PC-3 (cell line): ENCODE measurements around the gene ABHD2. TPM values are rescaled to one million over a fixed set of nuclear protein-coding genes. Genes with fewer than 3 reads are reported as not detected.

Experiments used
- ATAC-seq: fragments of 200-7000 bp; cut with Tn5 transposase; 2 replicates; pipeline ENCODE4 v1.9.1; 2020; ENCODE audit warnings: mild to moderate bottlenecking, moderate library complexity
- BruUV-seq: library from RNA; stranded (reverse); fragments of 400-500 nt; replicated peaks from 2 replicates; lab custom pipeline; 2021; lab: Mats Ljungman, UMichigan
- CTCF ChIA-PET: fragments of 300-600 bp; sonication (Branson Sonifier 250); formaldehyde crosslinking; loops from one replicate; lab custom pipeline; 2022; ENCODE audit warnings: antibody characterized with exemption; lab: Charles Lee
- POLR2A ChIA-PET: fragments of 300-600 bp; sonication (Branson Sonifier 250); formaldehyde crosslinking; loops from one replicate; lab custom pipeline; 2022; ENCODE audit warnings: antibody characterized with exemption; ENCODE audit not compliant: unreplicated experiment; lab: Charles Lee
- DNase-seq: peaks from one replicate; pipeline ENCODE4 v3.0.0-alpha.2; 2015
- H2AFZ ChIP-seq: fragments of 300-600 bp; sonication (generic); 2 replicates; pipeline ENCODE4 v1.6.0; 2016; ENCODE audit warnings: antibody characterized with exemption, low read length
- H3F3A ChIP-seq: fragments of 300-600 bp; sonication (generic); one replicate; pipeline ENCODE4 v1.6.0; 2017; ENCODE audit warnings: antibody characterized with exemption, low read length, control low read depth, mild to moderate bottlenecking; ENCODE audit not compliant: unreplicated experiment
- H3K27ac ChIP-seq: fragments of 300-600 bp; sonication (generic); 2 replicates; pipeline ENCODE4 v1.5.1; 2016; ENCODE audit warnings: mild to moderate bottlenecking, low read length
- H3K27me3 ChIP-seq: fragments of 300-600 bp; sonication (generic); 2 replicates; pipeline ENCODE4 v1.6.1; 2016; ENCODE audit warnings: low read length, mixed read lengths
- H3K36me3 ChIP-seq: fragments of 300-600 bp; sonication (generic); 2 replicates; pipeline ENCODE4 v1.6.1; 2016; ENCODE audit warnings: low read depth, mixed run types, low read length, mixed read lengths
- H3K4me1 ChIP-seq: fragments of 300-600 bp; sonication (generic); 2 replicates; pipeline ENCODE4 v1.5.1; 2016; ENCODE audit warnings: low read length; ENCODE audit not compliant: insufficient read depth
- H3K4me2 ChIP-seq: fragments of 300-600 bp; sonication (generic); 2 replicates; pipeline ENCODE4 v1.6.0; 2016; ENCODE audit warnings: low read length
- H3K4me3 ChIP-seq: fragments of 300-600 bp; sonication (generic); 2 replicates; pipeline ENCODE4 v1.5.1; 2016; ENCODE audit warnings: mild to moderate bottlenecking, low read length, mixed read lengths
- H3K79me2 ChIP-seq: fragments of 300-600 bp; sonication (generic); 2 replicates; pipeline ENCODE4 v1.6.1; 2017; ENCODE audit warnings: low read length, mixed read lengths
- H3K9ac ChIP-seq: fragments of 300-600 bp; sonication (generic); 2 replicates; pipeline ENCODE4 v1.6.0; 2016; ENCODE audit warnings: mild to moderate bottlenecking, low read length
- H3K9me2 ChIP-seq: fragments of 300-600 bp; sonication (generic); replicated peaks from 2 replicates; pipeline ENCODE4 v1.6.1; 2016; ENCODE audit warnings: mixed run types, low read length, mixed read lengths
- H3K9me3 ChIP-seq: fragments of 300-600 bp; sonication (generic); 2 replicates; pipeline ENCODE4 v1.6.1; 2016; ENCODE audit warnings: low read length, mixed read lengths
- H4K20me1 ChIP-seq: fragments of 300-600 bp; sonication (generic); 2 replicates; pipeline ENCODE4 v1.6.1; 2016; ENCODE audit warnings: low read length, mixed read lengths
- EZH2 ChIP-seq: fragments of 300-600 bp; sonication (generic); IDR thresholded peaks from one replicate; pipeline ENCODE4 v1.6.1; 2017; ENCODE audit warnings: antibody characterized with exemption, mild to moderate bottlenecking, low read length; ENCODE audit not compliant: unreplicated experiment
- EZH2phosphoT487 ChIP-seq: fragments of 300-600 bp; sonication (generic); IDR thresholded peaks from 2 replicates; pipeline ENCODE4 v1.6.1; 2018; ENCODE audit warnings: mild to moderate bottlenecking, antibody characterized with exemption, low read length, borderline replicate concordance
- intact Hi-C: fragments of 100-400 bp; cut with micrococcal nuclease; formaldehyde crosslinking; loops from 2 replicates; pipeline ENCODE4 v1.9.0; 2023
- total RNA-seq: library from RNA; depleted of rRNA; stranded (reverse); fragments of >200 nt; gene quantifications from 2 replicates; pipeline ENCODE4 v1.2.3, GENCODE V29; 2014
- TF ChIP-seq, protein P1 (sequence below): fragments of 300-600 bp; sonication (generic); conservative IDR thresholded peaks from 2 replicates; pipeline ENCODE4 v1.5.1; 2017; ENCODE audit warnings: antibody characterized with exemption, low read depth, mild to moderate bottlenecking, low read length

ABHD2 gene
- total RNA-seq, 1 experiment from 2014 or later = 34.0 TPM

DNA sequence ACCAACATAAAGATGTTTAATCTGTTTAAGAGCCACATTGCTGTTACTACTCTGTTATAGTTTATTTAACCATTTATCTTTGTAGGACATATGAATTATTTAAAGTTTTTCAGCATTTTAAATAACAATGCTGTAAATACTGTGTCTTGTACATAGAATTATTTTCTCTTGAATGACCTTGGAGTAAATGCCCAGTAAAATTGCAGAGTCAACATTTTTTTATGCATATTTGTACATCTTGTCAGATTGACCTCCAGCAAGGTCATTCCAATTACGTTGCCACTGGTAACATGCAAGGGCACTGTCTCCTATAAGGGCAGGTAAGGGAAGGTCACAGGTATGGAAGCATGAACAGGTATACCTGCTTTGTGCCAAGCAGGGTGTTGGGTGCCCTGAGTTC is 68.8 kb downstream of the ABHD2 start:
- DNase-seq (no peak), ATAC-seq (no peak)
- Histone ChIP-seq H3K27me3 (no peaks in the 10 kb centered on the region), H3K4me3 (no peak overlapping the region), H4K20me1 (no peaks in the 10 kb centered on the region), H3K27ac (no peak overlapping the region), H3K9me3 (no peaks in the 10 kb centered on the region), H3K4me2 (no peak overlapping the region), H3K9me2 (no peaks in the 10 kb centered on the region), H3K79me2 (no peaks in the 10 kb centered on the region), H3K9ac (no peak overlapping the region), H3K36me3 (peaks cover 19% of the 10 kb centered on the region; the same call in 1 of the 2 replicates), H3K4me1 (no peaks in the 10 kb centered on the region), H3F3A (no peaks in the 10 kb centered on the region), H2AFZ (no peak overlapping the region)
- TF ChIP-seq, protein P1, sequence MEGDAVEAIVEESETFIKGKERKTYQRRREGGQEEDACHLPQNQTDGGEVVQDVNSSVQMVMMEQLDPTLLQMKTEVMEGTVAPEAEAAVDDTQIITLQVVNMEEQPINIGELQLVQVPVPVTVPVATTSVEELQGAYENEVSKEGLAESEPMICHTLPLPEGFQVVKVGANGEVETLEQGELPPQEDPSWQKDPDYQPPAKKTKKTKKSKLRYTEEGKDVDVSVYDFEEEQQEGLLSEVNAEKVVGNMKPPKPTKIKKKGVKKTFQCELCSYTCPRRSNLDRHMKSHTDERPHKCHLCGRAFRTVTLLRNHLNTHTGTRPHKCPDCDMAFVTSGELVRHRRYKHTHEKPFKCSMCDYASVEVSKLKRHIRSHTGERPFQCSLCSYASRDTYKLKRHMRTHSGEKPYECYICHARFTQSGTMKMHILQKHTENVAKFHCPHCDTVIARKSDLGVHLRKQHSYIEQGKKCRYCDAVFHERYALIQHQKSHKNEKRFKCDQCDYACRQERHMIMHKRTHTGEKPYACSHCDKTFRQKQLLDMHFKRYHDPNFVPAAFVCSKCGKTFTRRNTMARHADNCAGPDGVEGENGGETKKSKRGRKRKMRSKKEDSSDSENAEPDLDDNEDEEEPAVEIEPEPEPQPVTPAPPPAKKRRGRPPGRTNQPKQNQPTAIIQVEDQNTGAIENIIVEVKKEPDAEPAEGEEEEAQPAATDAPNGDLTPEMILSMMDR = no peak
- TF ChIP-seq EZH2phosphoT487 (no peak), EZH2 (no peak)
- BruUV-seq = no TSS peak
- CTCF ChIA-PET = no interaction called here
- POLR2A ChIA-PET = no interaction called here
- intact Hi-C loops = no loop called here

DNA sequence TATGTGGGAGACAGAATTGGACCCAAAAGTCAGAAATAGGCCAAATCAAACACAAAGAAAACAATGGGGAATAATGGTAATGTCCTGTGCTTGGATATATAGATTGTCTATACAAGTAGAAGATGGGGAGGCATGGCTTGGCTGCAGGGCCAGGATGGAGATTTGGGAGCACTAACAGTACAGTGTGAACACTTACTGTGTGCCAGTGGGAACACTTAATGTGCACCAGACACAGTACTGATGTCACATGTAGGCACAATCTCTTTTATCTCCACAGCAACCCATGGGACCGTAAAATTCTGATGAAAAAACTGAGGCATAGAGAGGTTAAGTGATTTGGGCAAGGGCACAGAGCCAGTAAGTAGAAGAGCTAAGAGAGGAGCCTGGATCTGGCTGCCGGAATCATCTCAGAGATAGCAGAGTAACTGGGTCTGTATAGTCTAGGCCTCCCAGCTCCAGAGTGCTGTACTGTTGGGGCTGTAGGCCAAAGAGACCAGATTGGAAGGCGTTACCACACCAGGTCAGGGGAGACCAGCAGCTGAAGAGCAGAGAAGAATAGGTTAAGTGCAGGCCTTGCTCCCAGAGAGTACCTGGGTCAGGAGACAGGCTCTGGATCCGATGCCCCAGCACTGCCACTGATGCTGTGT is 69.8 kb downstream of the ABHD2 start:
- BruUV-seq = no TSS peak
- H3K4me3 ChIP-seq = no peak overlapping the region
- H3K27ac ChIP-seq = no peak overlapping the region
- TF ChIP-seq, protein P1 = no peak
- TF ChIP-seq EZH2 (no peak), EZH2phosphoT487 (no peak)
- H3K9ac ChIP-seq = no peak overlapping the region
- H3K79me2 ChIP-seq = no peaks in the 10 kb centered on the region
- ATAC-seq (no peak), DNase-seq (no peak)
- no peaks in the 10 kb centered on the region for H3F3A ChIP-seq
- no peaks in the 10 kb centered on the region for H4K20me1 ChIP-seq
- CTCF ChIA-PET = no interaction called here
- H3K4me2 ChIP-seq = no peak overlapping the region
- H3K9me2 ChIP-seq = no peaks in the 10 kb centered on the region
- no peaks in the 10 kb centered on the region for H3K4me1 ChIP-seq
- POLR2A ChIA-PET = no interaction called here
- no peak overlapping the region for H2AFZ ChIP-seq
- peaks cover 11% of the 10 kb centered on the region; the same call in 1 of the 2 replicates for H3K36me3 ChIP-seq
- no peaks in the 10 kb centered on the region for H3K27me3 ChIP-seq
- intact Hi-C loops = no loop called here
- no peaks in the 10 kb centered on the region for H3K9me3 ChIP-seq

DNA sequence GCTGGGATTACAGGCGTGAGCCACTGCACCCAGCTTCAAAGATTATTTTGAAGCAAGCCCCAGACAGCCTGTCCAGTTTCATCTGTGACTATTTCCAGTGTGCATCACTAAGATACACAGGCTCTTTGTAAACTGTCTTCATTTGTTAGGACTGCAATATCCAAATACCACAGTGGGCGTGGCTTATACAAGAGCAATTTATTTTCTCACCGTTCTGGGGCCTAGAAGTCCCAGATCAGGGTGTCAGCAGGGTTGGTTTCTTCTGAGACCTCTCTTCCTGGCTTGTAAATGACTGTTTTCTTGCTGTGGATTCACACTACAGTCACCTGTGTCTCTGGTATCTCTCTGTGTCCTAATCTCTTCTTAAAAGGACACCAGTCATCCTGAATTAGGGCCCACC is 73.4 kb downstream of the ABHD2 start:
- Histone ChIP-seq H3K4me1 (peaks cover 14% of the 10 kb centered on the region), H3F3A (peaks cover 6% of the 10 kb centered on the region), H2AFZ (no peak overlapping the region), H3K4me2 (no peak overlapping the region), H3K27ac (no peak overlapping the region), H3K9me3 (no peaks in the 10 kb centered on the region), H3K79me2 (no peaks in the 10 kb centered on the region), H3K9me2 (no peaks in the 10 kb centered on the region), H3K36me3 (peaks cover 6% of the 10 kb centered on the region; the same call in 1 of the 2 replicates), H3K9ac (no peak overlapping the region), H3K27me3 (no peaks in the 10 kb centered on the region), H4K20me1 (no peaks in the 10 kb centered on the region), H3K4me3 (no peak overlapping the region)
- no peak for DNase-seq
- no peak for ATAC-seq
- intact Hi-C loops = no loop called here
- CTCF ChIA-PET = no interaction called here
- POLR2A ChIA-PET = no interaction called here
- no TSS peak for BruUV-seq
- TF ChIP-seq EZH2phosphoT487 (no peak), EZH2 (no peak)
- TF ChIP-seq, protein P1 = no peak
